HG02623 (cell line): Measurements from ENCODE around the gene MAT1A.
"Not testable (repeated sequence)": the region's sequence is repeated elsewhere in the genome, so short reads cannot be mapped to it uniquely, and the experiment has no call there.

ENCODE experiments used
- ATAC-seq: cut with Tn5 transposase; IDR thresholded peaks from one replicate; pipeline ENCODE4 v1.9.1; 2021; ENCODE audit warnings: moderate library complexity; ENCODE audit not compliant: unreplicated experiment

MAT1A gene

GRCh38 chr10:80265740-80266512, 23.5 kb downstream of the MAT1A start:
- ATAC-seq = no peak

GRCh38 chr10:80264081-80265056, 25.1 kb downstream of the MAT1A start:
- ATAC-seq = no peak

GRCh38 chr10:80261316-80262030, 28.0 kb downstream of the MAT1A start:
- ATAC-seq = no peak

GRCh38 chr10:80260295-80261243, 28.9 kb downstream of the MAT1A start:
- ATAC-seq = no peak

GRCh38 chr10:80259405-80259871, 30.0 kb downstream of the MAT1A start:
- no peak for ATAC-seq

- not testable (repeated sequence) for ATAC-seq
Observed at GRCh38 chr10:80256798-80257197, 32.7 kb downstream of the MAT1A start.

- ATAC-seq = not testable (repeated sequence)
Observed at GRCh38 chr10:80254726-80255125, 34.7 kb downstream of the MAT1A start.

- ATAC-seq = not testable (repeated sequence)
Observed at GRCh38 chr10:80253963-80254271, 35.5 kb downstream of the MAT1A start.

GRCh38 chr10:80253266-80253962, 36.0 kb downstream of the MAT1A start:
- ATAC-seq = peak; percentile 60

- no peak for ATAC-seq
Observed at GRCh38 chr10:80252296-80252887, 37.1 kb downstream of the MAT1A start.

- ATAC-seq = not testable (repeated sequence)
Observed at GRCh38 chr10:80251703-80252280, 37.7 kb downstream of the MAT1A start.

GRCh38 chr10:80250399-80250798, 39.1 kb downstream of the MAT1A start:
- not testable (repeated sequence) for ATAC-seq

GRCh38 chr10:80249906-80250305, 39.6 kb downstream of the MAT1A start:
- not testable (repeated sequence) for ATAC-seq

- not testable (repeated sequence) for ATAC-seq
Observed at GRCh38 chr10:80247611-80248010, 41.8 kb downstream of the MAT1A start.

- ATAC-seq = not testable (repeated sequence)
Observed at GRCh38 chr10:80244371-80244770, 45.1 kb downstream of the MAT1A start.

GRCh38 chr10:80242341-80242740, 47.1 kb downstream of the MAT1A start:
- not testable (repeated sequence) for ATAC-seq

- ATAC-seq = not testable (repeated sequence)
Observed at GRCh38 chr10:80236457-80236856, 53.0 kb downstream of the MAT1A start.
